Osteoblast (primary cell): ENCODE measurements around the gene RPL19. TPM values are rescaled to one million over a fixed set of nuclear protein-coding genes. Genes with fewer than 3 reads are reported as not detected.

Experiments
- DNase-seq: peaks from one replicate; pipeline ENCODE4 v3.0.0; 2011; ENCODE audit warnings: low spot score, mixed read lengths; ENCODE audit not compliant: insufficient read length; ENCODE audit errors: missing footprints
- H2AFZ ChIP-seq: 2 replicates; pipeline ENCODE4 v1.6.0; 2011; ENCODE audit warnings: mild to moderate bottlenecking, low read length
- H3K27ac ChIP-seq: 2 replicates; pipeline ENCODE4 v1.5.1; 2011; ENCODE audit warnings: mild to moderate bottlenecking, low read depth, low read length, moderate library complexity
- H3K27me3 ChIP-seq: 2 replicates; pipeline ENCODE4 v1.6.0; 2012; ENCODE audit warnings: mild to moderate bottlenecking, control low read depth, inconsistent platforms, low read length, moderate library complexity; ENCODE audit not compliant: insufficient read depth
- H3K36me3 ChIP-seq: 2 replicates; pipeline ENCODE4 v1.5.1; 2011; ENCODE audit warnings: mild to moderate bottlenecking, low read length, control low read depth, moderate library complexity; ENCODE audit not compliant: insufficient read depth
- H3K4me1 ChIP-seq: 2 replicates; pipeline ENCODE4 v1.5.1; 2011; ENCODE audit warnings: mild to moderate bottlenecking, low read length, control low read depth, moderate library complexity; ENCODE audit not compliant: insufficient read depth
- H3K4me2 ChIP-seq: 2 replicates; pipeline ENCODE4 v1.6.0; 2011; ENCODE audit warnings: mild to moderate bottlenecking, low read length; ENCODE audit not compliant: insufficient read depth
- H3K4me3 ChIP-seq: fragments of 200-600 bp; sonication (generic); 3 replicates; pipeline ENCODE4 v1.5.1; 2012; ENCODE audit warnings: mild to moderate bottlenecking, low read length, inconsistent platforms; ENCODE audit not compliant: insufficient read depth
- H3K79me2 ChIP-seq: 2 replicates; pipeline ENCODE4 v1.6.0; 2012; ENCODE audit warnings: mild to moderate bottlenecking, low read length, control low read depth, inconsistent platforms; ENCODE audit not compliant: insufficient read depth
- H3K9me3 ChIP-seq: 2 replicates; pipeline ENCODE4 v1.5.1; 2011; ENCODE audit warnings: low read depth, low read length, control low read depth
- H4K20me1 ChIP-seq: 2 replicates; pipeline ENCODE4 v1.6.0; 2012; ENCODE audit warnings: mild to moderate bottlenecking, low read length, control low read depth; ENCODE audit not compliant: insufficient read depth
- CTCF ChIP-seq: IDR thresholded peaks from 2 replicates; pipeline ENCODE4 v1.5.1; 2011; ENCODE audit warnings: mild to moderate bottlenecking, low read depth, low read length, moderate library complexity; ENCODE audit errors: extremely low read depth
- total RNA-seq: library from RNA; depleted of rRNA; stranded (reverse); fragments of >200 nt; gene quantifications from 2 replicates; pipeline ENCODE4 v1.2.3, GENCODE V29; 2012

RPL19 gene
- total RNA-seq, 1 donor: 1,279 TPM

- peak; percentile 89 for DNase-seq
- Histone ChIP-seq H2AFZ (peak overlapping the region; percentile 80), H3K4me2 (peak overlapping the region; percentile 65), H3K79me2 (no peaks in the 10 kb centered on the region), H3K27ac (no peak overlapping the region), H3K27me3 (no peaks in the 10 kb centered on the region), H4K20me1 (no peaks in the 10 kb centered on the region), H3K36me3 (no peaks in the 10 kb centered on the region), H3K9me3 (no peaks in the 10 kb centered on the region), H3K4me3 (no peak overlapping the region), H3K4me1 (peaks cover 10% of the 10 kb centered on the region)
- TF ChIP-seq CTCF: no peak
These were observed 38.4 kb downstream of the RPL19 start for GRCh38 chr17:39238311-39238972.

- no peak overlapping the region for H3K4me3 ChIP-seq
- TF ChIP-seq CTCF: peak; percentile 43
- DNase-seq: peak; percentile 63
These were observed 39.7 kb downstream of the RPL19 start for GRCh38 chr17:39239640-39240314.

GRCh38 chr17:39240631-39241030, 40.5 kb downstream of the RPL19 start:
- no peaks in the 10 kb centered on the region for H3K36me3 ChIP-seq
- H3K79me2 ChIP-seq: no peaks in the 10 kb centered on the region
- H3K9me3 ChIP-seq: no peaks in the 10 kb centered on the region
- no peaks in the 10 kb centered on the region for H3K27me3 ChIP-seq
- no peak overlapping the region for H3K27ac ChIP-seq
- H3K4me3 ChIP-seq: no peak overlapping the region
- peaks cover 12% of the 10 kb centered on the region for H3K4me1 ChIP-seq
- no peak for DNase-seq
- no peaks in the 10 kb centered on the region for H4K20me1 ChIP-seq
- H3K4me2 ChIP-seq: no peak overlapping the region
- TF ChIP-seq CTCF: no peak
- no peak overlapping the region for H2AFZ ChIP-seq

More at GRCh38 chr17:39239640-39240314, 39.7 kb downstream of the RPL19 start:
- Histone ChIP-seq H3K27me3 (no peaks in the 10 kb centered on the region), H4K20me1 (no peaks in the 10 kb centered on the region), H3K4me1 (peaks cover 12% of the 10 kb centered on the region), H3K9me3 (no peaks in the 10 kb centered on the region), H2AFZ (no peak overlapping the region), H3K4me2 (no peak overlapping the region), H3K79me2 (no peaks in the 10 kb centered on the region), H3K36me3 (no peaks in the 10 kb centered on the region), H3K27ac (no peak overlapping the region)

- H3K4me3 ChIP-seq: no peak overlapping the region
- no peaks in the 10 kb centered on the region for H3K79me2 ChIP-seq
- no peak overlapping the region for H3K27ac ChIP-seq
- DNase-seq: peak; percentile 27
- no peak overlapping the region for H2AFZ ChIP-seq
- H3K27me3 ChIP-seq: peaks cover 4% of the 10 kb centered on the region
- H3K9me3 ChIP-seq: no peaks in the 10 kb centered on the region
- H3K4me1 ChIP-seq: peaks cover 10% of the 10 kb centered on the region
- H4K20me1 ChIP-seq: no peaks in the 10 kb centered on the region
- TF ChIP-seq CTCF: no peak
- no peaks in the 10 kb centered on the region for H3K36me3 ChIP-seq
- H3K4me2 ChIP-seq: no peak overlapping the region
These were observed 43.1 kb downstream of the RPL19 start for GRCh38 chr17:39243155-39243554.
